Liver (tissue), 9 donors: ENCODE data around the gene ALX3. TPM values are rescaled to one million over a fixed set of nuclear protein-coding genes. Genes with fewer than 3 reads are reported as not detected.
A peak's percentile ranks its signal among the peaks of the same experiment; 100 is the strongest.

Experiments
- DNase-seq: peaks from one replicate; pipeline ENCODE4 v3.0.0-alpha.2; 2017; ENCODE audit warnings: low spot score
- H3K27ac ChIP-seq, 2 donors: one replicate each; pipeline ENCODE4 v1.7.0; 2013; ENCODE audit warnings: inconsistent platforms in 2 of 2, low read length in 2 of 2, control low read depth in 1 of 2, low read depth in 1 of 2, mild to moderate bottlenecking in 1 of 2
- H3K27me3 ChIP-seq, 4 donors: one replicate each; pipeline versions ENCODE4 v1.6.1 to v1.7.0; 2013; ENCODE audit warnings: low read length in 3 of 4, inconsistent platforms in 1 of 4, mild to moderate bottlenecking in 1 of 4, moderate library complexity in 1 of 4; ENCODE audit not compliant: control insufficient read depth in 4 of 4, insufficient read depth in 4 of 4
- H3K36me3 ChIP-seq, 4 donors: one replicate each; pipeline versions ENCODE4 v1.6.1 to v1.7.0; 2013; ENCODE audit warnings: low read length in 3 of 4, mild to moderate bottlenecking in 3 of 4, low read depth in 1 of 4, moderate library complexity in 1 of 4; ENCODE audit not compliant: control insufficient read depth in 4 of 4, insufficient read depth in 3 of 4
- H3K4me1 ChIP-seq, 4 donors: one replicate each; pipeline versions ENCODE4 v1.6.1 to v1.7.0; 2013; ENCODE audit warnings: low read length in 3 of 4, mild to moderate bottlenecking in 3 of 4, moderate library complexity in 1 of 4; ENCODE audit not compliant: control insufficient read depth in 4 of 4, insufficient read depth in 4 of 4
- H3K4me3 ChIP-seq, 3 donors: one replicate each; pipeline versions ENCODE4 v1.6.1 to v1.7.0; 2013; ENCODE audit warnings: low read length in 3 of 3, control low read depth in 1 of 3, low read depth in 1 of 3, mild to moderate bottlenecking in 1 of 3
- H3K9ac ChIP-seq, 2 donors: one replicate each; pipeline ENCODE4 v1.7.0; 2013; ENCODE audit warnings: low read length in 2 of 2, mild to moderate bottlenecking in 2 of 2, moderate library complexity in 2 of 2, control low read depth in 1 of 2, low read depth in 1 of 2
- H3K9me3 ChIP-seq, 4 donors: one replicate each; pipeline versions ENCODE4 v1.6.1 to v1.7.0; 2013; ENCODE audit warnings: low read length in 3 of 4; ENCODE audit not compliant: control insufficient read depth in 4 of 4
- CTCF ChIP-seq: fragments of 150-350 bp; IDR thresholded peaks from 2 replicates; pipeline ENCODE4 v1.5.1; 2017; ENCODE audit warnings: improper control_type of control experiment, low read depth, low read length; ENCODE audit not compliant: missing input control
- EGR1 ChIP-seq, 2 donors: IDR thresholded peaks; 2 replicates each; pipeline ENCODE4 v1.6.1; 2016 to 2018; ENCODE audit warnings: antibody characterized with exemption in 2 of 2, low read depth in 2 of 2
- FOXA1 ChIP-seq: IDR thresholded peaks from 2 replicates; pipeline ENCODE4 v1.6.1; 2016; ENCODE audit warnings: antibody characterized with exemption
- FOXA2 ChIP-seq: IDR thresholded peaks from 2 replicates; pipeline ENCODE4 v1.6.1; 2016; ENCODE audit warnings: antibody characterized with exemption
- GABPA ChIP-seq, 2 donors: IDR thresholded peaks in 1 of 2; conservative IDR thresholded peaks in 1 of 2; 2 replicates each; pipeline ENCODE4 v1.6.1; 2016; ENCODE audit warnings: antibody characterized with exemption in 2 of 2, mild to moderate bottlenecking in 1 of 2, moderate library complexity in 1 of 2
- HNF4A ChIP-seq, 2 donors: conservative IDR thresholded peaks; 2 replicates each; pipeline ENCODE4 v1.6.1; 2016; ENCODE audit warnings: antibody characterized with exemption in 2 of 2, mild to moderate bottlenecking in 2 of 2
- HNF4G ChIP-seq: IDR thresholded peaks from 2 replicates; pipeline ENCODE4 v1.6.1; 2016; ENCODE audit warnings: antibody characterized with exemption
- JUND ChIP-seq, 2 donors: IDR thresholded peaks; 2 replicates each; pipeline ENCODE4 v1.6.1; 2016; ENCODE audit warnings: antibody characterized with exemption in 2 of 2
- NR2F2 ChIP-seq: IDR thresholded peaks from 2 replicates; pipeline ENCODE4 v1.6.1; 2016; ENCODE audit warnings: antibody characterized with exemption
- RAD21 ChIP-seq, 2 donors: IDR thresholded peaks; 2 replicates each; pipeline ENCODE4 v1.6.1; 2016; ENCODE audit warnings: antibody characterized with exemption in 2 of 2, mild to moderate bottlenecking in 2 of 2
- RXRA ChIP-seq, 2 donors: IDR thresholded peaks; 2 replicates each; pipeline ENCODE4 v1.6.1; 2017 to 2018; ENCODE audit warnings: antibody characterized with exemption in 2 of 2, mild to moderate bottlenecking in 1 of 2
- SP1 ChIP-seq: IDR thresholded peaks from 2 replicates; pipeline ENCODE4 v1.6.1; 2018; ENCODE audit warnings: antibody characterized with exemption, mild to moderate bottlenecking
- TAF1 ChIP-seq: conservative IDR thresholded peaks from 2 replicates; pipeline ENCODE4 v1.6.1; 2016; ENCODE audit warnings: antibody characterized with exemption, mild to moderate bottlenecking
- YY1 ChIP-seq: IDR thresholded peaks from 2 replicates; pipeline ENCODE4 v1.6.1; 2016; ENCODE audit warnings: antibody characterized with exemption, mild to moderate bottlenecking
- WGBS: extraction: QIAGEN DNeasy Blood & Tissue Kit; methylation state at CpG from one replicate; pipeline ENCODE4 v1.1.7; 2013; 5-methylcytosine and 5-hydroxymethylcytosine counted together
- polyA plus RNA-seq, 2 donors: library from polyadenylated mRNA; stranded (reverse) in 1 of 2; unstranded in 1 of 2; fragments of 200-250 nt in 1 of 2; fragments of >200 nt in 1 of 2; fragmentation: Nextera tagmentation in 1 of 2; extraction: Ambion mirVana in 1 of 2; gene quantifications; one replicate each; pipeline versions ENCODE4 v1.2.1 to v1.2.3, GENCODE V29; 2013 to 2015
- total RNA-seq, 2 donors: library from RNA; depleted of rRNA; stranded (reverse); fragments of >200 nt; gene quantifications; one replicate each; pipeline ENCODE4 v1.2.3, GENCODE V29; 2014
- TF ChIP-seq, protein P1 (sequence below): IDR thresholded peaks from 2 replicates; pipeline ENCODE4 v1.6.1; 2016; ENCODE audit warnings: antibody characterized with exemption, mild to moderate bottlenecking
- TF ChIP-seq, protein P2 (sequence below): IDR thresholded peaks from 2 replicates; pipeline ENCODE4 v1.6.1; 2016; ENCODE audit warnings: antibody characterized with exemption
- TF ChIP-seq, protein P3 (sequence below): IDR thresholded peaks from 2 replicates; pipeline ENCODE4 v1.6.1; 2016; ENCODE audit warnings: antibody characterized with exemption
- TF ChIP-seq, protein P4 (sequence below): IDR thresholded peaks from 2 replicates; pipeline ENCODE4 v1.6.1; 2016; ENCODE audit warnings: antibody characterized with exemption
- donor health status: healthy.
- donor health status: healthy.
- donor health status: healthy.
- donor health status: healthy.
- donor health status: healthy.

The ALX3 gene
- total RNA-seq (not detected), polyA plus RNA-seq (not detected)

DNA sequence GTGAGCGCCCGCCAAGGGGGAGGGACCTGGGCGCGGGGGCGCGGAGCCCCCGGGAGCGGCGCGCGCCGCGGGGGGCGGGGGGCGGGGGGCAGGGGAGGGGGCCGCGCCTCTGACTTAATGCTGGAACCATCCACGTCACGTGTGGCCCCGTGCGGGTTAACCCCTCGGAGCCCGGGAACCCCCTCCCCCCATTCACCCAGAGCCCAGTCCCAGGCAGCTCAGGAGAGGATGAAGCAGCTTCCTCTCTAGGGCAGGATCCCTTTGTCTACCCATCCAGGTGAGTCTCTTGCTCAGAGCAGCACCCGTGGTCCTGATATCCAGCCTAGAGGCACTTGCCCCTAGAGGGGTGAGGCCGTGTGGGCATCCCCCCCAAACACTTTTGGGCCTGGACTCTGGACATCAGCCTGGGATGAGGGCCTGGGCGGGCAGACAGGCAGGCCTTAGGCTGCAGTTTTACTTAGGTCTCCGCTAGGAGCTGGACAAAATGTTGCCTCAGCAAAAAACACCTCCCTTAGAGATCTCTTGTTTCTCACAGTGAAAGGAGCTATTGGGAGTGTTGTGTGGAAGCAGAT, at the start of gene ALX3:
Gene ALX3, minus strand, starts transcription at position 2 of the 572 bp plus-strand sequence. CDS start 60 bp downstream, outside the sequence.
- peak within 1 kb of the TSS in 1 of 3 donors; percentile 36 for H3K4me3 ChIP-seq

More for the DNA sequence above, at the start of gene ALX3:
- H3K27ac ChIP-seq, result no peak within 1 kb of the TSS
- H3K9me3 ChIP-seq, result peaks cover 0 to 20% (median 3%) of the 10 kb centered on the region in 4 donors
- no peak for DNase-seq
- H3K9ac ChIP-seq, result no peak within 1 kb of the TSS
- peaks cover 0 to 39% (median 24%) of the 10 kb centered on the region in 4 donors for H3K27me3 ChIP-seq
- H3K4me1 ChIP-seq, result peaks cover 8 to 20% (median 10%) of the 10 kb centered on the region in 4 donors
- no peaks in the 10 kb centered on the region for H3K36me3 ChIP-seq
- WGBS, result 11% methylated on average over 27 of the region's 27 CpGs
- TF ChIP-seq TAF1 (no peak), JUND (IDR thresholded peaks at IDR 0.05) (no peak), GABPA (IDR thresholded peaks at IDR 0.05 in 1 of 2, conservative IDR thresholded peaks at IDR 0.05 in 1 of 2) (no peak), CTCF (no peak), EGR1 (IDR thresholded peaks at IDR 0.05; ENCODE audit: low read depth in 2 of 2) (no peak), NR2F2 (no peak), HNF4G (no peak), RXRA (IDR thresholded peaks at IDR 0.05) (no peak), HNF4A (conservative IDR thresholded peaks at IDR 0.05) (no peak), FOXA1 (no peak), SP1 (no peak), RAD21 (IDR thresholded peaks at IDR 0.05) (no peak), FOXA2 (no peak), YY1 (no peak)
- TF ChIP-seq, protein P1, sequence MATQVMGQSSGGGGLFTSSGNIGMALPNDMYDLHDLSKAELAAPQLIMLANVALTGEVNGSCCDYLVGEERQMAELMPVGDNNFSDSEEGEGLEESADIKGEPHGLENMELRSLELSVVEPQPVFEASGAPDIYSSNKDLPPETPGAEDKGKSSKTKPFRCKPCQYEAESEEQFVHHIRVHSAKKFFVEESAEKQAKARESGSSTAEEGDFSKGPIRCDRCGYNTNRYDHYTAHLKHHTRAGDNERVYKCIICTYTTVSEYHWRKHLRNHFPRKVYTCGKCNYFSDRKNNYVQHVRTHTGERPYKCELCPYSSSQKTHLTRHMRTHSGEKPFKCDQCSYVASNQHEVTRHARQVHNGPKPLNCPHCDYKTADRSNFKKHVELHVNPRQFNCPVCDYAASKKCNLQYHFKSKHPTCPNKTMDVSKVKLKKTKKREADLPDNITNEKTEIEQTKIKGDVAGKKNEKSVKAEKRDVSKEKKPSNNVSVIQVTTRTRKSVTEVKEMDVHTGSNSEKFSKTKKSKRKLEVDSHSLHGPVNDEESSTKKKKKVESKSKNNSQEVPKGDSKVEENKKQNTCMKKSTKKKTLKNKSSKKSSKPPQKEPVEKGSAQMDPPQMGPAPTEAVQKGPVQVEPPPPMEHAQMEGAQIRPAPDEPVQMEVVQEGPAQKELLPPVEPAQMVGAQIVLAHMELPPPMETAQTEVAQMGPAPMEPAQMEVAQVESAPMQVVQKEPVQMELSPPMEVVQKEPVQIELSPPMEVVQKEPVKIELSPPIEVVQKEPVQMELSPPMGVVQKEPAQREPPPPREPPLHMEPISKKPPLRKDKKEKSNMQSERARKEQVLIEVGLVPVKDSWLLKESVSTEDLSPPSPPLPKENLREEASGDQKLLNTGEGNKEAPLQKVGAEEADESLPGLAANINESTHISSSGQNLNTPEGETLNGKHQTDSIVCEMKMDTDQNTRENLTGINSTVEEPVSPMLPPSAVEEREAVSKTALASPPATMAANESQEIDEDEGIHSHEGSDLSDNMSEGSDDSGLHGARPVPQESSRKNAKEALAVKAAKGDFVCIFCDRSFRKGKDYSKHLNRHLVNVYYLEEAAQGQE, result no peak
- TF ChIP-seq, protein P2, sequence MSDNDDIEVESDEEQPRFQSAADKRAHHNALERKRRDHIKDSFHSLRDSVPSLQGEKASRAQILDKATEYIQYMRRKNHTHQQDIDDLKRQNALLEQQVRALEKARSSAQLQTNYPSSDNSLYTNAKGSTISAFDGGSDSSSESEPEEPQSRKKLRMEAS, result no peak
- TF ChIP-seq, protein P3, sequence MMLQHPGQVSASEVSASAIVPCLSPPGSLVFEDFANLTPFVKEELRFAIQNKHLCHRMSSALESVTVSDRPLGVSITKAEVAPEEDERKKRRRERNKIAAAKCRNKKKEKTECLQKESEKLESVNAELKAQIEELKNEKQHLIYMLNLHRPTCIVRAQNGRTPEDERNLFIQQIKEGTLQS, result no peak
- TF ChIP-seq, protein P4, sequence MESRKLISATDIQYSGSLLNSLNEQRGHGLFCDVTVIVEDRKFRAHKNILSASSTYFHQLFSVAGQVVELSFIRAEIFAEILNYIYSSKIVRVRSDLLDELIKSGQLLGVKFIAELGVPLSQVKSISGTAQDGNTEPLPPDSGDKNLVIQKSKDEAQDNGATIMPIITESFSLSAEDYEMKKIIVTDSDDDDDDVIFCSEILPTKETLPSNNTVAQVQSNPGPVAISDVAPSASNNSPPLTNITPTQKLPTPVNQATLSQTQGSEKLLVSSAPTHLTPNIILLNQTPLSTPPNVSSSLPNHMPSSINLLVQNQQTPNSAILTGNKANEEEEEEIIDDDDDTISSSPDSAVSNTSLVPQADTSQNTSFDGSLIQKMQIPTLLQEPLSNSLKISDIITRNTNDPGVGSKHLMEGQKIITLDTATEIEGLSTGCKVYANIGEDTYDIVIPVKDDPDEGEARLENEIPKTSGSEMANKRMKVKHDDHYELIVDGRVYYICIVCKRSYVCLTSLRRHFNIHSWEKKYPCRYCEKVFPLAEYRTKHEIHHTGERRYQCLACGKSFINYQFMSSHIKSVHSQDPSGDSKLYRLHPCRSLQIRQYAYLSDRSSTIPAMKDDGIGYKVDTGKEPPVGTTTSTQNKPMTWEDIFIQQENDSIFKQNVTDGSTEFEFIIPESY, result no peak
